ENCODE data around the gene ATP8A2. TPM values are rescaled to one million over a fixed set of nuclear protein-coding genes. Genes with fewer than 3 reads are reported as not detected.

The ATP8A2 gene
- polyA plus RNA-seq, 3 donors: not detected

DNA sequence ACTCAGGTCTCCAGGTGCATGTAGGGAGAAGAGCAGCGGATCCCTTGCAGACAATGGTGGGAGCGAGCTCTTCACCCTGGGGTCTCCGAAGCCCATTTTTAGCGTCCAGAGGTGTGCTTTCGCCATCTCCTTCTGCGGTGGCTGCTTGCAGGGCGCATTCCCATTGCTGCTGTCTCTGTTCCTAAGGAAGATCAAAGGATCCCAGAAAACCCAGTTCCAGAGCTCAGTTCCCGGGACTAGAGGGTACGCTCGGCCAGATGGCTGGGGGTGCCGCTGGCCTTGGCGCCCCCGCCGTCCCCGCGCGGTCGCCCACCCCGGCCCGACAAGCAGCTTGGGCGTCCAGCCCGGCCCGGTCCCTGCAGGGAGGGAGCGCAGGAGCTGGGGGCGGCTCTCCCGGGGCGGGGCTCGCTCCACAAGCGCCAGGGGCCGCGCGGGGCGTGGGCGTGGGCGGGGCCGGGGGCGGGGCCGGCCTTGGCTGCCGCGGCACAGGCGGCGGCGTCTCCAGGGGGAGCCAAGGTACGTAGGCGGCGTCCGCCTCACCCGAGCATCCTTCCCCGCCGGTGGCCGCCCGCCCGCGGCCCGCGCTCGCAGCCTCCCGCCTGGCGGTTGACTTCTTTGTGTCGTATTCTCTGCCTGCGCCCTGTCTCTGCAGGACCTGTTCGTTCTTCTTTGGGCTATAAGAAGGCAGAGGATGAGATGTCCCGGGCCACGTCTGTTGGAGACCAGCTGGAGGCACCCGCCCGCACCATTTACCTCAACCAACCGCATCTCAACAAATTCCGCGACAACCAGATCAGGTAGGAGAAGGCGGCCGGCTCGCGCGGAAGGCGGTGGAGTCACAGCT lies 96.8 kb downstream of the ATP8A2 start:
- Mint-ChIP-seq H3K4me3 (peak overlapping the region in 1 of 2 donors; percentile 84), H3K27me3 (ENCODE audit: low read depth in 3 of 3) (peaks cover 35 to 53% (median 46%) of the 10 kb centered on the region in 3 donors)

DNA sequence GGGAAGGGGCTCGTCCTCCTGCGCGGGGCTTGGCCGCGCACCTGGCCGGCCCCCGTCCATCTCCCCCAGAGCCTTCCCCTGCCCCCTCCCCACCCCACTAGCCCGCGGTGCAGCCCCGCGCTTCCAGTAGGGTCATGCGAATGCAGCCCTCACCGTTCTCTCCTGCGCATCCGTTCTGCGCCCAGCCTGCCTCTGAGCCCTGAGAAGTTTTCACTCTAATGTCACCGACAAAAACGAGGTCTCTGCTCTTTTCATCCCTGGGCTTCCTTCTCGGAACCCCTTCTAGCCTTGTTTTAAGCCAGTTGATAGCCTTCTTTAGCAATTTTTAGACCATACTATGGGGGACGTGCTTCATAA lies 97.4 kb downstream of the ATP8A2 start:
- H3K4me3 Mint-ChIP-seq: peak overlapping the region in 1 of 2 donors; percentile 76
- Histone ChIP-seq H3K4me3 (replicated peaks in 1 of 3; ENCODE audit: low read depth in 2 of 3, low read length in 3 of 3) (no peak overlapping the region), H3K36me3 (replicated peaks in 1 of 2; ENCODE audit: control insufficient read depth in 1 of 2, insufficient read depth in 2 of 2, low read length in 2 of 2) (no peaks in the 10 kb centered on the region), H3K27ac (ENCODE audit: low read depth in 1 of 2, low read length in 2 of 2) (no peak overlapping the region), H3K79me2 (ENCODE audit: insufficient read depth, low read length) (no peaks in the 10 kb centered on the region), H3K4me1 (ENCODE audit: control insufficient read depth in 1 of 2, insufficient read depth in 2 of 2, low read length in 2 of 2) (no peaks in the 10 kb centered on the region), H3K9me3 (replicated peaks in 1 of 2; ENCODE audit: control insufficient read depth in 1 of 2, insufficient read depth in 1 of 2, low read length in 2 of 2) (peaks cover 10 to 11% of the 10 kb centered on the region in 2 donors), H2AFZ (ENCODE audit: insufficient read depth, low read depth, low read length, poor library complexity, severe bottlenecking) (no peak overlapping the region), H3K27me3 (ENCODE audit: control insufficient read depth in 2 of 2, insufficient read depth in 2 of 2, low read length in 2 of 2) (peaks cover 25 to 36% of the 10 kb centered on the region in 2 donors), H3K9ac (ENCODE audit: insufficient read depth, low read length, poor library complexity, severe bottlenecking) (no peak overlapping the region), H3K4me2 (replicated peaks; ENCODE audit: extremely low read depth, low read length, poor library complexity, severe bottlenecking) (no peak overlapping the region), H4K20me1 (ENCODE audit: insufficient read depth, low read length) (no peaks in the 10 kb centered on the region)
- H3K27me3 Mint-ChIP-seq (ENCODE audit: low read depth in 3 of 3): peaks cover 35 to 54% (median 46%) of the 10 kb centered on the region in 3 donors
- TF ChIP-seq, protein P1, sequence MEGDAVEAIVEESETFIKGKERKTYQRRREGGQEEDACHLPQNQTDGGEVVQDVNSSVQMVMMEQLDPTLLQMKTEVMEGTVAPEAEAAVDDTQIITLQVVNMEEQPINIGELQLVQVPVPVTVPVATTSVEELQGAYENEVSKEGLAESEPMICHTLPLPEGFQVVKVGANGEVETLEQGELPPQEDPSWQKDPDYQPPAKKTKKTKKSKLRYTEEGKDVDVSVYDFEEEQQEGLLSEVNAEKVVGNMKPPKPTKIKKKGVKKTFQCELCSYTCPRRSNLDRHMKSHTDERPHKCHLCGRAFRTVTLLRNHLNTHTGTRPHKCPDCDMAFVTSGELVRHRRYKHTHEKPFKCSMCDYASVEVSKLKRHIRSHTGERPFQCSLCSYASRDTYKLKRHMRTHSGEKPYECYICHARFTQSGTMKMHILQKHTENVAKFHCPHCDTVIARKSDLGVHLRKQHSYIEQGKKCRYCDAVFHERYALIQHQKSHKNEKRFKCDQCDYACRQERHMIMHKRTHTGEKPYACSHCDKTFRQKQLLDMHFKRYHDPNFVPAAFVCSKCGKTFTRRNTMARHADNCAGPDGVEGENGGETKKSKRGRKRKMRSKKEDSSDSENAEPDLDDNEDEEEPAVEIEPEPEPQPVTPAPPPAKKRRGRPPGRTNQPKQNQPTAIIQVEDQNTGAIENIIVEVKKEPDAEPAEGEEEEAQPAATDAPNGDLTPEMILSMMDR (IDR thresholded peaks at IDR 0.05): no peak
- DNase-seq: no peak
- H3K36me3 Mint-ChIP-seq: peaks cover 0 to 4% of the 10 kb centered on the region in 2 donors
- intact Hi-C loops (cut with micrococcal nuclease): no loop called here
- 17% methylated on average over 12 of the region's 20 CpGs for WGBS (ENCODE audit: insufficient coverage)
- no peak overlapping the region for H3K27ac Mint-ChIP-seq
- peaks cover 2% of the 10 kb centered on the region for H3K4me1 Mint-ChIP-seq
- peaks cover 5 to 28% (median 17%) of the 10 kb centered on the region in 7 donors for H3K9me3 Mint-ChIP-seq

More for the DNA sequence above, 96.8 kb downstream of the ATP8A2 start:
- TF ChIP-seq, protein P1 (IDR thresholded peaks at IDR 0.05): no peak
- no peak overlapping the region for H3K9ac ChIP-seq (ENCODE audit: insufficient read depth, low read length, poor library complexity, severe bottlenecking)
- Mint-ChIP-seq H3K9me3 (peaks cover 5 to 28% (median 17%) of the 10 kb centered on the region in 7 donors), H3K36me3 (peaks cover 0 to 4% of the 10 kb centered on the region in 2 donors), H3K27ac (no peak overlapping the region), H3K4me1 (peaks cover 2% of the 10 kb centered on the region)
- no peaks in the 10 kb centered on the region for H4K20me1 ChIP-seq (ENCODE audit: insufficient read depth, low read length)
- no peak overlapping the region for H3K4me3 ChIP-seq (replicated peaks in 1 of 3; ENCODE audit: low read depth in 2 of 3, low read length in 3 of 3)
- H3K4me1 ChIP-seq (ENCODE audit: control insufficient read depth in 1 of 2, insufficient read depth in 2 of 2, low read length in 2 of 2): no peaks in the 10 kb centered on the region
- intact Hi-C loops (cut with micrococcal nuclease): no loop called here
- no peak overlapping the region for H3K4me2 ChIP-seq (replicated peaks; ENCODE audit: extremely low read depth, low read length, poor library complexity, severe bottlenecking)
- no peak overlapping the region for H3K27ac ChIP-seq (ENCODE audit: low read depth in 1 of 2, low read length in 2 of 2)
- H3K9me3 ChIP-seq (replicated peaks in 1 of 2; ENCODE audit: control insufficient read depth in 1 of 2, insufficient read depth in 1 of 2, low read length in 2 of 2): peaks cover 10 to 11% of the 10 kb centered on the region in 2 donors
- WGBS (ENCODE audit: insufficient coverage): 6% methylated on average over 74 of the region's 75 CpGs
- no peaks in the 10 kb centered on the region for H3K36me3 ChIP-seq (replicated peaks in 1 of 2; ENCODE audit: control insufficient read depth in 1 of 2, insufficient read depth in 2 of 2, low read length in 2 of 2)
- no peak overlapping the region for H2AFZ ChIP-seq (ENCODE audit: insufficient read depth, low read depth, low read length, poor library complexity, severe bottlenecking)
- H3K79me2 ChIP-seq (ENCODE audit: insufficient read depth, low read length): no peaks in the 10 kb centered on the region
- H3K27me3 ChIP-seq (ENCODE audit: control insufficient read depth in 2 of 2, insufficient read depth in 2 of 2, low read length in 2 of 2): peaks cover 25 to 36% of the 10 kb centered on the region in 2 donors
- DNase-seq: no peak

All from CD14-positive monocyte (primary cell).